Choroid plexus epithelial cell (primary cell): ENCODE results near the gene AGPAT2.

Source experiments
- DNase-seq: peaks from one replicate; pipeline ENCODE4 v3.0.0-alpha.2; 2010; ENCODE audit warnings: low read depth
- H3K4me3 ChIP-seq: 2 replicates; pipeline ENCODE4 v1.5.1; 2011; ENCODE audit warnings: low read depth, mild to moderate bottlenecking, control low read depth, low read length, moderate library complexity
- CTCF ChIP-seq: conservative IDR thresholded peaks from 2 replicates; pipeline ENCODE4 v1.5.1; 2011; ENCODE audit warnings: low read depth, mild to moderate bottlenecking, control low read depth, inconsistent platforms, low read length, moderate library complexity

The AGPAT2 gene

GRCh38 chr9:136653323-136654079 lies 33.8 kb downstream of the AGPAT2 start:
- no peak for TF ChIP-seq CTCF
- no peak overlapping the region for H3K4me3 ChIP-seq
- DNase-seq, result no peak

GRCh38 chr9:136651860-136652259 lies 35.4 kb downstream of the AGPAT2 start:
- H3K4me3 ChIP-seq, result no peak overlapping the region
- TF ChIP-seq CTCF, result no peak
- DNase-seq, result no peak

GRCh38 chr9:136650648-136651047 lies 36.6 kb downstream of the AGPAT2 start:
- H3K4me3 ChIP-seq, result no peak overlapping the region
- TF ChIP-seq CTCF, result no peak
- DNase-seq, result no peak

GRCh38 chr9:136650021-136650420 lies 37.2 kb downstream of the AGPAT2 start:
- no peak for TF ChIP-seq CTCF
- no peak for DNase-seq
- H3K4me3 ChIP-seq, result no peak overlapping the region

- no peak for DNase-seq
- no peak for TF ChIP-seq CTCF
- H3K4me3 ChIP-seq, result no peak overlapping the region
Observed at GRCh38 chr9:136648751-136649150, 38.5 kb downstream of the AGPAT2 start.

GRCh38 chr9:136646827-136647711 lies 40.2 kb downstream of the AGPAT2 start:
- no peak for DNase-seq
- H3K4me3 ChIP-seq, result no peak overlapping the region
- no peak for TF ChIP-seq CTCF
